GM12801 (cell line): Measurements from ENCODE around the gene IFNB1.

ENCODE experiments used
- TF ChIP-seq, protein P1 (sequence below): IDR thresholded peaks from one replicate; pipeline ENCODE4 v1.5.1; 2011; ENCODE audit warnings: control low read depth; ENCODE audit not compliant: insufficient read length; ENCODE audit errors: extremely low read depth

Gene IFNB1

DNA sequence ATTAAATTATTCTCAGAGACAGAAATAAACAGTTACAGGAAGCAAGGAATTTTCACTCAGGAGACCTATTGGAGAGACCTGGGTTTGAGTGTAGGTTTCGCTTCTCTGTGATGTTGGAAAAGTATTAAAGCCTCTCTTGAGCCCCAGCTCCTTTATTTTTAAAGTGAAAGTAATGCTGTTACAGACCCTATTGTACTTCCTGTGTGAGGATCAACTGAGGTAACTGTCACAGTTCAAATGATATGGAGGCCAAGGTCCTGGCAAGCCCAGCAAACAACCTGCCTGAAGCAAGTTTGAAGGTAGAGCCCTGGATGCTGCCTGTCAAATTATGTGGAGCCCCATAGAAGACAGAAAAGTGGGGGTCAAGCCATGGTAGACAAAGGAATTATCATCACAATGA lies 38.4 kb downstream of the IFNB1 start:
- TF ChIP-seq, protein P1, sequence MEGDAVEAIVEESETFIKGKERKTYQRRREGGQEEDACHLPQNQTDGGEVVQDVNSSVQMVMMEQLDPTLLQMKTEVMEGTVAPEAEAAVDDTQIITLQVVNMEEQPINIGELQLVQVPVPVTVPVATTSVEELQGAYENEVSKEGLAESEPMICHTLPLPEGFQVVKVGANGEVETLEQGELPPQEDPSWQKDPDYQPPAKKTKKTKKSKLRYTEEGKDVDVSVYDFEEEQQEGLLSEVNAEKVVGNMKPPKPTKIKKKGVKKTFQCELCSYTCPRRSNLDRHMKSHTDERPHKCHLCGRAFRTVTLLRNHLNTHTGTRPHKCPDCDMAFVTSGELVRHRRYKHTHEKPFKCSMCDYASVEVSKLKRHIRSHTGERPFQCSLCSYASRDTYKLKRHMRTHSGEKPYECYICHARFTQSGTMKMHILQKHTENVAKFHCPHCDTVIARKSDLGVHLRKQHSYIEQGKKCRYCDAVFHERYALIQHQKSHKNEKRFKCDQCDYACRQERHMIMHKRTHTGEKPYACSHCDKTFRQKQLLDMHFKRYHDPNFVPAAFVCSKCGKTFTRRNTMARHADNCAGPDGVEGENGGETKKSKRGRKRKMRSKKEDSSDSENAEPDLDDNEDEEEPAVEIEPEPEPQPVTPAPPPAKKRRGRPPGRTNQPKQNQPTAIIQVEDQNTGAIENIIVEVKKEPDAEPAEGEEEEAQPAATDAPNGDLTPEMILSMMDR, result no peak

DNA sequence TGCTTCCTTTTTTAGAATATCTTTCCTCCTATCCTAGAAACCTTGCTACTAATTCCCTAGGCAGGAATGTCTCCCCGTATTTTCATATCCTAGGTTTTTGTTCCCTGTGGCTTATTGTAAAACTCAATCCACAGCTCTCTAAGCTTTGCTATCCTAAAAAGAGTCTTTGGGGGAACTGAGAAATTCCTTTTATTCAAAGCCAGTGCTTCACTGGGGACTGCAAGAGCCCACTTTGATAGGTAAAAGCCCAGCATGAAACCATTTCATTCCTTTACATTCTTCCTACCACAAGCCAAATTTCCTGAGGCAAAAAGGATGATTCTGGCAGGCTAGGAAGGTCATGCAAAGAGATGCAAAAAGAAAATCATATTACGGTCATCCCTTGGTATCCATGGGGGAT lies 40.5 kb downstream of the IFNB1 start:
- TF ChIP-seq, protein P1, result no peak

DNA sequence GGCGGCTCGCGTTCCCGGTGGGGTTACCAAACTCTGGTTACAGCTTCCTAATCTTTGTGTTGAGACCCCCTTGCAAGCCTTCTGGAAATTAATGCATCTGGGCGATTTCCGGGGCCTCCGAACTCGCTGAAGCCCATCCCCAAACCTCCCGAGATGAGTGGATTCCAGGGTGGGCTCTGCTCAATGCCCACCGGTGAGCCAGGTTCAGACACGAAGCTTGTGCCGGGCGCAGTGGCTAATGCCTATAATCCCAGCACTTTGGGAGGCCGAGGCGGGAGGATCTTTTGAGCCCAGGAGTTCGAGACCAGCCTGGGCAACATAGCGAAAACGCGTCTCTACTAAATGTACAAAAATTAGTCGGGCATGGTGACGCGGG lies 45.9 kb downstream of the IFNB1 start:
- TF ChIP-seq, protein P1, result no peak

DNA sequence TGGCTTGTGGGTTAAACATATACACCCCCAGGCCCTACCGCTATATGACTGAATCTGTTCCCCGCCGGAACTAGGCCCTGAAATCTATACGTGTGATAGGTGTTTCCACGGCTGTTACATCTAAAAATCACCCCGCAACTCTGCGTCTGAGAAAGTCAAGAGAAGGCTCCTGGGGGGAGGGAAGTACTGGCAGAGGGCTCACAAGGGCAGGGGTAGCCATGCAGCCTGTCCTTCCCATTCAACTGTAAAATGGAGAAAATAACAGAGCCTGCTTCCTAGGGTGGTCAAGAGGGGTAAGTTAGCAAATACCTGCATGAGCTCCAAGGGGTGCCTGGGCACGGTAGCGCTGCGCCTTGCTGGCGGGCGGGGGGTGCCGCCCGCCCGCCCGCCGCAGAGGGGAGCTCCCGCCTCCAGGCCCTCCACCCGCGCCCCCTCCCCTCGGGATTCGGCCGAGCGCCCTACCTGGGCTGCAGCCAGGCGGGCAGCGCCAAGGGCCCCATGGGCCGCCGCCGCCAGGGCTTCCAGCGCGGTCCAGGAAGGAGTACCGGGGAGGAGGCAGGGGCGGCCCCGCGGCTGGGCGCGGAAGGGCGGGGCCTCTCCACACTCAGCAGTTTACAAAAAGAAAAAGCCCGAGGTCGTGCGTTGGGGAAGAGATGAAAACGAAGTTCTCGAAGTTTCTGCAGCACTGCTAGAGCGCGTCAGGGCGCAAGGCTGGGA lies 46.5 kb downstream of the IFNB1 start, which contains the start of gene HACD4:
TSS of gene HACD4 (minus strand) at position 550 of the 717 bp plus-strand sequence. CDS start at position 500, 50 bp downstream.
- TF ChIP-seq, protein P1, result no peak

DNA sequence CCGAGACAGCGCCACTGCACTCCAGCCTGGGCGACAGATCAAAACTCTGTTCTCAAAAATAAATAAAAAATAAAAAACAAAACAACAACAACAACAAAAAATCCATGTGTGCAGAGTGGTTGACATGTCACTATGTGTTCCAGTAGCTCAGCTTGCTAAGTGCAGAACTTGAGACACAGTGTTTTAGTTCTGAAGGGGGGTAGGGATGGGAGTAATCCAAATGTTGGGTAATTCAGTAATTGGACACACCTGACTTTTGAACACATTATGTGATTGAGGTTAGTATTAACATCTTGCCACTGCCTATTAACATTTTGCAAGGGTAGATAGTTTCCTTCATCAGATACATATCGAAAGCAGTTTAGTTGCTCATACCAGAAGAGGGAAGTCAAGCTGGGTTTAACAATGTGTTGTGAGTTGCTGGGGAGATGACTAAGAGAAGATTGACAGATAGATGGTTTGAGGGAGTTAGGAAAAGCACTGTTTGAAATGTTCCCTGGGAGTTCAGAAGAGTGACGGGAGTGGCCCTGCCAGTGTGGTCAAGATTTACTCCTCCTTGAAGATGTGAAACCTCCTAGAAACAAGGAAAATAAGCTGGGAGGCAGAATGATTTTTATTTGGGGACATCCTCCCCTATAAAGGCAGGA lies 47.2 kb downstream of the IFNB1 start:
- TF ChIP-seq, protein P1, result no peak

DNA sequence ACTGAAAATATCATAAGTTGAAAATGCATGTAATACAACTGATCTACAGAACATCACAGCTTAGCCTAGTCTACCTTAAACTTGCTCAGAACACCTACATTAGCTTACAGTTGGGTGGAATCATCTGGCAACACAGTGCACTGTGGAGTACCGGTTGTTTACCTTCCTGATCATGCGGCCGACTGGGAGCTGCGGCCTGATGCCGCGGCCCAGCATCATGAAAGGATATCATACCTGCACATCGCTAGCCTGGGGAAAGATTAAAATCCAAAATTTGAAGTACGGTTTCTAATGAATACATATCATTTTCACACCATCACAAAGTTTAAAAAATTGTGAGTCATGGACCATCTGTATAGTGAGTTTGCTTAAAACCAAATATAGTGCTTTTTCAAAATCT lies 48.1 kb downstream of the IFNB1 start:
- TF ChIP-seq, protein P1, result no peak

DNA sequence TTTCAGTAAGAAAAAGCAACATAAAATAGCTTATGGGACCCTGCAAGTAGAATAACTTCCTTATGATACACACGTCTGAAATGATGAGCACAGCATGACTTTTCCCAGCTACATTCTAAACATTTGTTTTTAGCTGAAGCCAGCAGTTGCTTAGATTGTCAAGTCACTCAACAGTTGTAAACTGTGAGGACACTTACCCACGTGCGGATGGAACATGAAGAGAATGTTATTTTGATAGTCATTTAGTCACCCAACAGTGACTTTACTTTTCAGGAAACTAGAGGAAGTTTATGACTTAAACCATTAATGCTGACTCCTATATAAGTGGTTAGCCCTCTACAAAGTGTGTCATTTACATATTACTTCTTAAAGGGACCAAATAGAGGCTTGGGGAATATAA lies 49.3 kb downstream of the IFNB1 start:
- TF ChIP-seq, protein P1, result no peak
